SH-SY5Y (cell line): Measurements from ENCODE around the gene KIF4A.

Experiments
- GATA2 ChIP-seq: IDR thresholded peaks from 2 replicates; pipeline ENCODE4 v1.6.1; 2011; ENCODE audit warnings: mild to moderate bottlenecking, low read depth, low read length
- GATA3 ChIP-seq: IDR thresholded peaks from 2 replicates; pipeline ENCODE4 v1.6.1; 2011; ENCODE audit warnings: low read depth, mild to moderate bottlenecking, low read length, moderate library complexity

- no peak for TF ChIP-seq GATA3
- TF ChIP-seq GATA2 = no peak
Measured at GRCh38 chrX:70386235-70386634, 96.3 kb downstream of the KIF4A start.
